Lung (tissue), 12 donors: ENCODE measurements around the gene PDE8A. TPM values are rescaled to one million over a fixed set of nuclear protein-coding genes. Genes with fewer than 3 reads are reported as not detected.

ENCODE experiments used
- ATAC-seq: fragments of 200-7000 bp; cut with Tn5 transposase; one replicate; pipeline ENCODE4 v1.9.1; 2020; ENCODE audit warnings: moderate number of reproducible peaks; ENCODE audit not compliant: insufficient read depth, low FRiP score
- DNase-seq, 3 donors: peaks; one replicate each; pipeline ENCODE4 v3.0.0-alpha.2; 2013 to 2017
- H3K27ac ChIP-seq, 2 donors: one replicate each; pipeline ENCODE4 v1.5.1; 2013; ENCODE audit warnings: mild to moderate bottlenecking in 2 of 2, moderate library complexity in 2 of 2, control low read depth in 1 of 2, inconsistent platforms in 1 of 2, low read depth in 1 of 2, low read length in 1 of 2
- H3K27me3 ChIP-seq, 3 donors: one replicate each; pipeline ENCODE4 v1.5.1; 2013; ENCODE audit warnings: low read length in 2 of 3; ENCODE audit not compliant: control insufficient read depth in 3 of 3, insufficient read depth in 3 of 3
- H3K36me3 ChIP-seq, 4 donors: one replicate each; pipeline ENCODE4 v1.5.1; 2013; ENCODE audit warnings: low read length in 4 of 4, mild to moderate bottlenecking in 1 of 4, moderate library complexity in 1 of 4; ENCODE audit not compliant: control insufficient read depth in 4 of 4, insufficient read depth in 4 of 4
- H3K4me1 ChIP-seq, 5 donors: one replicate each; pipeline ENCODE4 v1.5.1; 2013; ENCODE audit warnings: low read length in 5 of 5, mild to moderate bottlenecking in 2 of 5, moderate library complexity in 1 of 5; ENCODE audit not compliant: control insufficient read depth in 5 of 5, insufficient read depth in 5 of 5
- H3K4me3 ChIP-seq: one replicate; pipeline ENCODE4 v1.5.1; 2013; ENCODE audit warnings: mild to moderate bottlenecking, control low read depth, moderate library complexity
- H3K9ac ChIP-seq, 2 donors: one replicate each; pipeline ENCODE4 v1.5.1; 2013; ENCODE audit warnings: low read length in 2 of 2, control low read depth in 1 of 2; ENCODE audit not compliant: insufficient read depth in 1 of 2
- H3K9me3 ChIP-seq, 4 donors: one replicate each; pipeline ENCODE4 v1.5.1; 2013; ENCODE audit warnings: low read length in 3 of 4, mild to moderate bottlenecking in 1 of 4, moderate library complexity in 1 of 4; ENCODE audit not compliant: control insufficient read depth in 4 of 4, insufficient read depth in 3 of 4
- CTCF ChIP-seq: IDR thresholded peaks from 2 replicates; pipeline ENCODE4 v1.5.1; 2012; ENCODE audit warnings: mild to moderate bottlenecking; ENCODE audit errors: control extremely low read depth, extremely low read depth
- WGBS, 2 donors: extraction: QIAGEN DNeasy Blood & Tissue Kit; methylation state at CpG; one replicate each; pipeline ENCODE4 v1.1.7; 2013; 5-methylcytosine and 5-hydroxymethylcytosine counted together
- polyA plus RNA-seq, 2 donors: library from polyadenylated mRNA; stranded (reverse); fragments of 200-250 nt; gene quantifications; one replicate each; pipeline ENCODE4 v1.2.1, GENCODE V29; 2013
- total RNA-seq, 2 donors: library from RNA; depleted of rRNA in 1 of 2; stranded (reverse); fragments of >200 nt in 1 of 2; gene quantifications; one replicate each; pipeline ENCODE4 v1.2.1, GENCODE V29; 2014 to 2021
- donor health status: control.
- donor health status: control.
- donor health status: Bipolar disorder and iron deficiency.
- donor health status: healthy.
- donor health status: DM: yes; HTN: yes; CAD: no.

PDE8A gene
- total and polyA plus RNA-seq, 4 donors = 13.7 to 87.7 (median 33.5) TPM

- ATAC-seq = no peak
- H3K27me3 ChIP-seq = no peaks in the 10 kb centered on the region
- DNase-seq = no peak
- H3K9me3 ChIP-seq = no peaks in the 10 kb centered on the region
- no peak for TF ChIP-seq CTCF
- no peaks in the 10 kb centered on the region for H3K36me3 ChIP-seq
- peak overlapping the region in 1 of 2 donors; percentile 7 for H3K27ac ChIP-seq
- no peak overlapping the region for H3K4me3 ChIP-seq
- H3K9ac ChIP-seq = no peak overlapping the region
- H3K4me1 ChIP-seq = peaks cover 8 to 34% (median 23%) of the 10 kb centered on the region in 5 donors
- WGBS, 2 donors = 77 to 86% methylated on average over 5 of the region's 5 CpGs
These were observed 27.0 kb downstream of the PDE8A start for GRCh38 chr15:85008474-85009260.

GRCh38 chr15:85009435-85009834, 27.8 kb downstream of the PDE8A start:
- H3K9me3 ChIP-seq = no peaks in the 10 kb centered on the region
- no peak overlapping the region for H3K27ac ChIP-seq
- no peak overlapping the region for H3K4me3 ChIP-seq
- 61 to 82% methylated on average over 2 of the region's 2 CpGs for WGBS, 2 donors
- DNase-seq = peak in 2 of 3 donors; percentile 47 to 58
- no peak for ATAC-seq
- peaks cover 8 to 34% (median 23%) of the 10 kb centered on the region in 5 donors for H3K4me1 ChIP-seq
- no peaks in the 10 kb centered on the region for H3K36me3 ChIP-seq
- no peak overlapping the region for H3K9ac ChIP-seq
- TF ChIP-seq CTCF = no peak
- H3K27me3 ChIP-seq = no peaks in the 10 kb centered on the region

GRCh38 chr15:85010071-85010385, 28.4 kb downstream of the PDE8A start:
- H3K36me3 ChIP-seq = no peaks in the 10 kb centered on the region
- H3K9me3 ChIP-seq = no peaks in the 10 kb centered on the region
- no peak overlapping the region for H3K4me3 ChIP-seq
- no peaks in the 10 kb centered on the region for H3K27me3 ChIP-seq
- H3K27ac ChIP-seq = peak overlapping the region in 1 of 2 donors; percentile 79
- no peak for ATAC-seq
- no peak overlapping the region for H3K9ac ChIP-seq
- no peak for DNase-seq
- peaks cover 8 to 34% (median 23%) of the 10 kb centered on the region in 5 donors for H3K4me1 ChIP-seq
- no peak for TF ChIP-seq CTCF
